ENCODE results near the gene IFT22. TPM values are rescaled to one million over a fixed set of nuclear protein-coding genes. Genes with fewer than 3 reads are reported as not detected.

The IFT22 gene
- total RNA-seq, result 10 to 100 TPM; 22.0 to 26.9 TPM

DNA sequence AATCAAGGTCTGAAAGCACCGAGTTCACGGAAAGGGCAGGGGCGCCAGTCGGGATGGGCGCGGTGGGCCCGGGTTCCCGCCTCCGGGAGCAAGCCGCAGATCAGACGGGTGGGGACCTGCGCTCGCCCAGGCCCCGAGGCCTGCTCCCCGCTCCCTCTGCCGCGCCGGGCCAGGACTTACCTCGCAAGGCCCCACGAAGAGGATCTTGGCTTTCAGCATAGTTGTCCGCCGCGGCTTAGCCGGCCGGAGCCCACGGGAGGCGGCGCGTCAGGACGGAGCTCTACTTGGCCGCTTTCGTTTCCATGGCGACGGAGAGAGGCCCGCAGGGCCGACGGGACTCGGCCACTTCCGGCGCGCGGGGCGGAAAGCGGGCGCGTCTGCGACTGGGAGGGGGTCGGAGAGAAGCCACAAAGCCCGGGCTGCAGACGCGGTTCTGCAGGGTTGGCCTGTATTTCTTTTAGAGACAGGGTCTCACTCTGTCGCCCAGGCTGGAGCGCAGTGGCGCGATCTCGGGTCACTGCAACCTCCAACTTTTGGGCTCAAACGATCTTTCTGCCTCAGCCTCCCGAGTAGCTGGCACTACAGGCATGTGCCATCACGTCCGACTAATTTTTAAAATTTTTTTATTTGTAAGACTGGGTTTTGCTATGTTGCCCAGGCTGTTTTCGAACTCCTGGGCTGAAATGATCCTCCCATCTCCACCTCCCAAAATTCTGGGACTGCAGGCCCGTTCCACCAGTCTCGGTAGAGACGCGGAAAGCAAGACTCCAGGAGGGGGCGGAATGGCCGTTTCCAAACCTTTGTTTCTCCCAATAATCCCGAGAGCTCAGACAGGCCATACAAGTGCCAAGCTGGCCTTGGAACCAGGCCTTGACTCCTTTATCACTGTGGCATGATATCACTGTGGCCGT is at the start of gene IFT22:
Gene IFT22 (minus strand): TSS at position 322 of the 911 bp plus-strand sequence. CDS start 103 bp downstream, at position 219.
- Histone ChIP-seq H3K4me3 (peak within 1 kb of the TSS; percentile 82 to 93), H3K27me3 (no peaks in the 10 kb centered on the region), H3K9me3 (no peaks in the 10 kb centered on the region), H3K4me1 (peaks cover 0 to 7% of the 10 kb centered on the region in 2 donors), H3K36me3 (no peaks in the 10 kb centered on the region), H3K27ac (peak within 1 kb of the TSS; percentile 76 to 82)
- TF ChIP-seq, protein P1, sequence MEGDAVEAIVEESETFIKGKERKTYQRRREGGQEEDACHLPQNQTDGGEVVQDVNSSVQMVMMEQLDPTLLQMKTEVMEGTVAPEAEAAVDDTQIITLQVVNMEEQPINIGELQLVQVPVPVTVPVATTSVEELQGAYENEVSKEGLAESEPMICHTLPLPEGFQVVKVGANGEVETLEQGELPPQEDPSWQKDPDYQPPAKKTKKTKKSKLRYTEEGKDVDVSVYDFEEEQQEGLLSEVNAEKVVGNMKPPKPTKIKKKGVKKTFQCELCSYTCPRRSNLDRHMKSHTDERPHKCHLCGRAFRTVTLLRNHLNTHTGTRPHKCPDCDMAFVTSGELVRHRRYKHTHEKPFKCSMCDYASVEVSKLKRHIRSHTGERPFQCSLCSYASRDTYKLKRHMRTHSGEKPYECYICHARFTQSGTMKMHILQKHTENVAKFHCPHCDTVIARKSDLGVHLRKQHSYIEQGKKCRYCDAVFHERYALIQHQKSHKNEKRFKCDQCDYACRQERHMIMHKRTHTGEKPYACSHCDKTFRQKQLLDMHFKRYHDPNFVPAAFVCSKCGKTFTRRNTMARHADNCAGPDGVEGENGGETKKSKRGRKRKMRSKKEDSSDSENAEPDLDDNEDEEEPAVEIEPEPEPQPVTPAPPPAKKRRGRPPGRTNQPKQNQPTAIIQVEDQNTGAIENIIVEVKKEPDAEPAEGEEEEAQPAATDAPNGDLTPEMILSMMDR (IDR thresholded peaks at IDR 0.05), result peak in 1 of 2 donors; percentile 40
- peak; percentile 88 for DNase-seq (ENCODE audit: low spot score)

DNA sequence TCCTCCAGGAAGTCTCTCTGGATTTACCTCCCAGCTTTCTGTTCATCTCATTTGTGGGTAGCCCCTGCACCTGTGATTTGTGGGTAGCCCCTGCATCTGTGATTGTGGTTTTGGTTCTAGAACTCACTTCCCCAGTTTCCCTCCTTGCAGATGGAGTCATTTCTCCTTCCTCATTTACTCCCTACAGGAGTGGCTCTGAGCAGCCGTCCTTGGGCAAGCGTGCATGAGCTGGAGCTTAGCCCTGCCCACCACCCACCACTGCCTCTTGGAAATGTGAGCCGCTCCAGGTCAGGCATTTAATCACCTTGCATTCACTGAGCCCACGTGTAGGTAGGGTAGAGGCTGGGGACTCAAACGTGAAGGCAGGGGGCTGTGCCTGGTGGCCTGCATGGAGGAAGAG is 49.2 kb upstream of the IFT22 start:
- TF ChIP-seq, protein P1 (IDR thresholded peaks at IDR 0.05), result no peak
- H3K4me3 ChIP-seq, result no peak overlapping the region
- no peaks in the 10 kb centered on the region for H3K9me3 ChIP-seq
- peaks cover 0 to 7% of the 10 kb centered on the region in 2 donors for H3K4me1 ChIP-seq
- H3K27ac ChIP-seq, result no peak overlapping the region
- no peak for DNase-seq (ENCODE audit: low spot score)
- H3K36me3 ChIP-seq, result no peaks in the 10 kb centered on the region
- H3K27me3 ChIP-seq, result no peaks in the 10 kb centered on the region

DNA sequence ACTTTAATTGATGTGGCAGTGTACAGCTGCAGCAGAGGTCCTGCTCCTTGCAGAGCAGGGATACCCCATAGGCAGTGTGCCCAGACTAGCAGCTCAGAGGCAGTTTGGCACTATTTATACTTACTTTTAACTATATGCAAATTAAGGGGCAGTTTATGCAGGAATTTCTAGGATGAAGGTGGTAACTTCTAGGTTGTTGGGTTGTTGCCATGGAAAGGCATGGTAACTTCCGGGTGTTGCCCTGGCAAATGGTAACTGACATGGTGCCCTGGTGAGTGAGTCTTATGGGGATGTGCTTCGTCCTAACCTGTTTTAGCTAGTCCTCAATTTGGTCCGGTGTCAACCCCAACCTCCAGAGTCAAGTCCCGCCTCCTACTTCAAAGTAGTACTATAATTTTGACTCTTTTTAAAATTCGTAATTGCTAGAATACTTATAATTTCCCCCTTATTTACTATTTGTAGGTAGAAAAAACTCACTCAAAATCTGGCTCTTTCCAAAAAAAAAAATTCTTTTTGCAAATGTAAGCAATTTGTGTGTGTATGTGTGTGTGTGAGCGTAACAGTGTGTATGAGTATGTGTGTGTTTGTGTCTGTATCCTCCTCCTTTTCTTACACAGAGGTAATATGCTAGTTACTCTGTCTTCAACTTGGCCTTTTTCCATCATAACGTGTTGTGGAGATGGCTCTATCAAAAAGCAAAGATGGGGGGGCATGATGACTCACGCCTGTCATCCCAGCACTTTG is 47.0 kb upstream of the IFT22 start:
- no peak overlapping the region for H3K27ac ChIP-seq
- H3K36me3 ChIP-seq, result no peaks in the 10 kb centered on the region
- no peaks in the 10 kb centered on the region for H3K9me3 ChIP-seq
- TF ChIP-seq, protein P1 (IDR thresholded peaks at IDR 0.05), result no peak
- H3K4me1 ChIP-seq, result peaks cover 0 to 12% of the 10 kb centered on the region in 2 donors
- DNase-seq (ENCODE audit: low spot score), result no peak
- no peaks in the 10 kb centered on the region for H3K27me3 ChIP-seq
- H3K4me3 ChIP-seq, result no peak overlapping the region

DNA sequence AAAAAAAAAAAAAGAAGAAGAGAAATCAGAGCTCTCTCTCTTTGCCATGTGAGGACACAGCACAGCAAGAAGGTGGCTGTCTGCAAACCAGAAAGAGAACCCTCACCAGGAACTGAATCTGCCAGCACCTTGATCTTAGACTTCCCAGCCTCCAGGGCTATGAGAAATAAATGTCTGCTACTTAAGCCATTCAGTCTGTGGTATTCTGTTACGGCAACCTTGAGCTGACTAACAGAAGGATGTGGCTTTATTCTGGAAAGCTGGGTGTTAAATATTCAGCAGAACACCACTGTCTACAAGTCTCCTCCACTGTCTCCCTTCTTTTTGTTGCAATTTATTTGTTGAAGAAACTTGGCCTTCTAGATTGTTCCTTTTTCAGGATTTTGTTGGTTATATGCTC is 46.1 kb upstream of the IFT22 start:
- Histone ChIP-seq H3K9me3 (no peaks in the 10 kb centered on the region), H3K36me3 (no peaks in the 10 kb centered on the region), H3K4me1 (peaks cover 0 to 15% of the 10 kb centered on the region in 2 donors), H3K27ac (no peak overlapping the region), H3K4me3 (no peak overlapping the region), H3K27me3 (no peaks in the 10 kb centered on the region)
- TF ChIP-seq, protein P1 (IDR thresholded peaks at IDR 0.05), result no peak
- no peak for DNase-seq (ENCODE audit: low spot score)

DNA sequence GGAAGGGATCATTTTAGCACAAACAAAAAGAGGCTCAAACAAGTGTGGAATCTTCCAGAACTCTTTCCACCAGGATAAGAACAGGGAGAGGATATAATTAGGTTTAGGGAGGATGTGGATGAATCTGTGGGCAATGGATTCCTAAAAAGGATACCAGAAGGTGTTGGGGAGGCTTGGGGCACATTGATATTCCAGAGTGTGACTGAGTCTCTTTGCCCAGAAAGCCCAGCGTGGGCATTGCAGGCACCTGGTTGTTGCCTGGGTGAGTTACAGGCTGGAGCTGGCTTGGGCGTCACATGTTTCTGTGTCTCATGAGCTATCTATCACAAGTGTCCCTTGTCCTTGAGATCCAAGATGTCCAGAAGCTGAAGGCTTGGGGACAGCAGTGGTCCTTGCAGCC is 44.3 kb upstream of the IFT22 start:
- no peaks in the 10 kb centered on the region for H3K36me3 ChIP-seq
- DNase-seq (ENCODE audit: low spot score), result no peak
- H3K9me3 ChIP-seq, result no peaks in the 10 kb centered on the region
- TF ChIP-seq, protein P1 (IDR thresholded peaks at IDR 0.05), result no peak
- H3K4me1 ChIP-seq, result peaks cover 0 to 17% of the 10 kb centered on the region in 2 donors
- H3K27ac ChIP-seq, result no peak overlapping the region
- H3K27me3 ChIP-seq, result no peaks in the 10 kb centered on the region
- H3K4me3 ChIP-seq, result no peak overlapping the region

Data from right atrium auricular region (tissue), 2 donors.